K562 (cell line): ENCODE results near the gene MGAT1. TPM values are rescaled to one million over a fixed set of nuclear protein-coding genes. Genes with fewer than 3 reads are reported as not detected.

Experiments used
- ATAC-seq: fragments of 200-7000 bp; cut with Tn5 transposase; 3 replicates; pipeline ENCODE4 v1.9.1; 2020; ENCODE audit warnings: moderate library complexity
- BruUV-seq: library from RNA; stranded (reverse); fragments of 400-500 nt; replicated peaks from 2 replicates; lab custom pipeline; 2021; lab: Mats Ljungman, UMichigan
- CTCF ChIA-PET: fragments of 300-600 bp; formaldehyde crosslinking; extraction: SDS; loops from one replicate; lab custom pipeline; 2021; ENCODE audit warnings: low intra/inter-chr PET ratio; lab: Yijun Ruan, JAX
- POLR2A ChIA-PET: fragments of 300-600, 350-650 bp; sonication (Branson Sonifier 250); formaldehyde crosslinking; extraction: SDS; loops from one replicate; lab custom pipeline; 2021; ENCODE audit warnings: antibody characterized with exemption, inconsistent platforms; lab: Yijun Ruan, JAX
- DNase-seq, 4 experiments: peaks; one replicate each; pipeline versions ENCODE4 v3.0.0 to v3.0.0-alpha.2; 2011 to 2018; ENCODE audit warnings: low spot score in 3 of 4, mixed read lengths in 3 of 4; ENCODE audit errors: extremely low read depth in 1 of 4
- FAIRE-seq: peaks from 2 replicates; lab custom pipeline; 2011; peaks lifted over from hg19 to GRCh38; lab: Jason Lieb, UNC
- H2AFZ ChIP-seq: 2 replicates; pipeline ENCODE4 v1.6.0; 2011; ENCODE audit warnings: low read depth, low read length, control low read depth, inconsistent platforms
- H3K27ac ChIP-seq: fragments of 200-600 bp; 3 replicates; pipeline ENCODE4 v1.8.0; 2011; ENCODE audit warnings: low read depth, mild to moderate bottlenecking, control low read depth, inconsistent platforms, low read length, moderate library complexity, mixed read lengths; ENCODE audit errors: extremely low read depth
- H3K27me3 ChIP-seq, 2 experiments: fragments of 300-600 bp in 1 of 2; 2 replicates in 1 of 2; 3 replicates in 1 of 2; pipeline versions ENCODE4 v1.6.0 to v1.8.0; 2011; ENCODE audit warnings: inconsistent platforms in 2 of 2, low read length in 2 of 2, mild to moderate bottlenecking in 1 of 2, mixed read lengths in 1 of 2, moderate library complexity in 1 of 2; ENCODE audit not compliant: control insufficient read depth in 2 of 2, insufficient read depth in 2 of 2
- H3K36me3 ChIP-seq: fragments of 300-600 bp; 3 replicates; pipeline ENCODE4 v1.8.0; 2011; ENCODE audit warnings: mild to moderate bottlenecking, low read length, inconsistent platforms; ENCODE audit not compliant: control insufficient read depth, insufficient read depth
- H3K4me1 ChIP-seq, 2 experiments: fragments of 200-600 bp in 1 of 2; replicated peaks in 1 of 2; 2 replicates in 1 of 2; 3 replicates in 1 of 2; pipeline versions ENCODE4 v1.5.1 to v1.8.0; 2011; ENCODE audit warnings: inconsistent platforms in 2 of 2, low read length in 2 of 2, mild to moderate bottlenecking in 1 of 2, mixed read lengths in 1 of 2, moderate library complexity in 1 of 2; ENCODE audit not compliant: control insufficient read depth in 2 of 2, insufficient read depth in 2 of 2
- H3K4me2 ChIP-seq: 2 replicates; pipeline ENCODE4 v1.6.1; 2011; ENCODE audit warnings: low read length, control low read depth, inconsistent platforms, mixed read lengths; ENCODE audit not compliant: insufficient read depth
- H3K4me3 ChIP-seq: fragments of 200-600 bp; sonication (generic), shearing (Covaris generic); 2 replicates; pipeline ENCODE4 v1.5.1; 2016; ENCODE audit warnings: control low read depth, inconsistent platforms
- H3K79me2 ChIP-seq: fragments of 200-600 bp; 3 replicates; pipeline ENCODE4 v1.8.0; 2011; ENCODE audit warnings: low read length, inconsistent platforms; ENCODE audit not compliant: control insufficient read depth, insufficient read depth
- H3K9ac ChIP-seq, 2 experiments: 2 replicates each; pipeline versions ENCODE4 v1.6.0 to v1.6.1; 2011; ENCODE audit warnings: low read depth in 2 of 2, low read length in 2 of 2, control low read depth in 1 of 2, inconsistent platforms in 1 of 2, mild to moderate bottlenecking in 1 of 2, mixed read lengths in 1 of 2; ENCODE audit not compliant: insufficient read depth in 1 of 2
- H3K9me1 ChIP-seq: one replicate; pipeline ENCODE4 v1.6.0; 2011; ENCODE audit warnings: inconsistent platforms, mild to moderate bottlenecking, low read length, moderate library complexity; ENCODE audit not compliant: control insufficient read depth, insufficient read depth
- H3K9me3 ChIP-seq: replicated peaks from 2 replicates; pipeline ENCODE4 v1.5.1; 2011; ENCODE audit warnings: low read depth, low read length, inconsistent platforms; ENCODE audit not compliant: control insufficient read depth, insufficient read depth
- H4K20me1 ChIP-seq: replicated peaks from 2 replicates; pipeline ENCODE4 v1.6.1; 2011; ENCODE audit warnings: low read length, inconsistent platforms, mixed read lengths; ENCODE audit not compliant: control insufficient read depth, insufficient read depth
- BCOR ChIP-seq: fragments of 450-650 bp; IDR thresholded peaks from 2 replicates; pipeline ENCODE4 v1.6.1; 2016
- ETV6 ChIP-seq, 3 experiments: fragments of 150-350 bp in 1 of 3; sonication (generic) in 1 of 3; formaldehyde crosslinking in 1 of 3; IDR thresholded peaks; 2 replicates each; pipeline versions ENCODE4 v1.6.1 to v1.8.0; 2014 to 2022; ENCODE audit warnings: borderline replicate concordance in 2 of 3, low read depth in 2 of 3, antibody characterized with exemption in 1 of 3, low read length in 1 of 3, mild to moderate bottlenecking in 1 of 3, missing genetic modification reagents in 1 of 3
- GABPA ChIP-seq: fragments of 200-800 bp; sonication (Bioruptor generic); conservative IDR thresholded peaks from 2 replicates; pipeline ENCODE4 v1.6.1; 2016; ENCODE audit warnings: low read depth, missing genetic modification characterization, missing compliant biosample characterization
- GATAD2B ChIP-seq: fragments of 450-650 bp; IDR thresholded peaks from 2 replicates; pipeline ENCODE4 v1.6.1; 2017; ENCODE audit warnings: mild to moderate bottlenecking, borderline replicate concordance
- GTF3C2 ChIP-seq: IDR thresholded peaks from 3 replicates; pipeline ENCODE4 v1.6.1; 2011; ENCODE audit warnings: borderline replicate concordance, mild to moderate bottlenecking, moderate library complexity; ENCODE audit not compliant: insufficient read length; ENCODE audit errors: extremely low read depth
- KAT2B ChIP-seq: IDR thresholded peaks from one replicate; pipeline ENCODE4 v1.6.1; 2012; ENCODE audit warnings: low read depth, mild to moderate bottlenecking, control low read depth, inconsistent platforms, low read length, moderate library complexity
- PHB2 ChIP-seq: fragments of 450-650 bp; IDR thresholded peaks from 2 replicates; pipeline ENCODE4 v1.6.1; 2017; ENCODE audit warnings: low read depth
- PHF8 ChIP-seq: fragments of 200-600 bp; sonication (generic); IDR thresholded peaks from 2 replicates; pipeline ENCODE4 v1.6.1; 2012; ENCODE audit warnings: mixed run types, mild to moderate bottlenecking, inconsistent platforms, low read length, moderate library complexity, borderline replicate concordance
- PRMT5 ChIP-seq: sonication (generic); formaldehyde crosslinking; IDR thresholded peaks from 2 replicates; pipeline ENCODE4 v1.5.0; 2020; ENCODE audit warnings: missing genetic modification reagents
- SRSF9 ChIP-seq: fragments of 200-400 bp; formaldehyde crosslinking; IDR thresholded peaks from 2 replicates; pipeline ENCODE4 v1.6.1; 2017; ENCODE audit warnings: low read depth, low read length, borderline replicate concordance
- TEAD2 ChIP-seq: fragments of 450-650 bp; IDR thresholded peaks from 2 replicates; pipeline ENCODE4 v1.6.1; 2016; ENCODE audit warnings: missing genetic modification characterization, control low read depth, missing compliant biosample characterization
- ZBTB8A ChIP-seq: fragments of 450-650 bp; IDR thresholded peaks from 2 replicates; pipeline ENCODE4 v1.6.1; 2018; ENCODE audit warnings: mild to moderate bottlenecking, moderate library complexity; ENCODE audit not compliant: partially characterized antibody
- ZKSCAN8 ChIP-seq: fragments of 200-800 bp; sonication (Bioruptor generic); IDR thresholded peaks from 2 replicates; pipeline ENCODE4 v1.6.1; 2016; ENCODE audit warnings: missing genetic modification characterization, missing compliant biosample characterization
- WGBS: fragments of 100-300 bp; shearing (Covaris generic); methylation state at CpG from one replicate; pipeline ENCODE4 v1.1.6; 2016; ENCODE audit warnings: low coverage, mixed read lengths; ENCODE audit not compliant: insufficient coverage; ENCODE audit errors: missing lambda C conversion rate; 5-methylcytosine and 5-hydroxymethylcytosine counted together
- in situ Hi-C: fragments of 300-500 bp; cut with MboI; formaldehyde crosslinking; loops from 4 replicates; pipeline ENCODE4 v1.15.0; 2018; ENCODE audit warnings: inconsistent platforms, mixed read lengths
- intact Hi-C: fragments of 100-400 bp; cut with micrococcal nuclease; formaldehyde crosslinking; loops from 2 replicates; pipeline ENCODE4 v1.14.2; 2022
- polyA plus RNA-seq, 8 experiments: library from polyadenylated mRNA; depleted of rRNA in 4 of 8; stranded (reverse) in 5 of 8; unstranded in 3 of 8; fragments of >200 nt; fragmentation: Nextera tagmentation in 2 of 8; fragmentation: Illumina TruSeq in 1 of 8; extraction: Ambion mirVana in 2 of 8; extraction: Trizol in 1 of 8; gene quantifications; 2 replicates each; pipeline versions ENCODE4 v1.2.1 to v1.2.3, GENCODE V29; 2011 to 2014; ENCODE audit warnings: inconsistent platforms in 1 of 8, missing spikeins in 1 of 8
- total RNA-seq, 7 experiments: library from RNA; depleted of rRNA in 6 of 7; stranded (reverse); fragments of >200 nt in 6 of 7; fragmentation: Illumina TruSeq in 2 of 7; extraction: Trizol in 2 of 7; gene quantifications; 2 replicates each; pipeline versions ENCODE4 v1.2.1 to v1.2.3, GENCODE V29; 2011 to 2021; ENCODE audit warnings: low replicate concordance in 1 of 7
- TF ChIP-seq, protein P1 (sequence below): fragments of 450-650 bp; IDR thresholded peaks from 2 replicates; pipeline ENCODE4 v1.6.1; 2016

MGAT1 gene
- total and polyA plus RNA-seq, 9 of the 15 experiments (the other 6 are each of a cell fraction or from before 2014, with no cell fraction given): 3.9 to 82.7 (median 44.5) TPM

DNA sequence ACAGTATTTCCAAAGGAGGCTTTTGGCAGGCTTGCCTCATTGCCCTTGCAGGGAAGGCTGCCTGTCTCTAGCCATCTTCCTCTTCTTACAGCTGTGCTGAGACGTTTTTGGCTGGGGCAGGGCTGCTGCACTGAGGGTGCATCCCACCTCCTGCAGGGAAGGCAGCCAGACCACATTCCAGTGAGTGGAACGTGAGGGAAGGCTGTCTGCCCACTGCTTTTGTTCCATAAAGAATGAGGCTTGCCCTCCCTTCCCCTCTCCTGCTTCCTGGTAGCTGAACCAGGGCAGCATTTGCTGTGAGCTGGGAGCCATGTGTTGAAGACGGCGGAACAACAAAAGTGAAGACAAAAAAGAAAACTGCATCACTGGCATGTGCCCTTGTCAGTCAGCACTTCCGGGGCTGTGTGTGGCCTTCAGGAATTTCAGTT, 16.8 kb downstream of the MGAT1 start:
- H4K20me1 ChIP-seq: no peaks in the 10 kb centered on the region
- POLR2A ChIA-PET: interaction anchor here (1.2 to 1.9 kb wide), 3 partner anchors 16 to 18 kb away, joined by 3 to 7 read pairs (median 5); no protein-coding TSS in a partner anchor

More for the DNA sequence above, 16.8 kb downstream of the MGAT1 start:
- intact Hi-C loops (loop anchor here (2.0 kb wide), 2 partner anchors 83 to 373 kb away; no protein-coding TSS in a partner anchor), in situ Hi-C loops (no loop called here)
- H3K9ac ChIP-seq: peak overlapping the region in 1 of 2 experiments; percentile 59; a peak in 1 of 4 replicates
- H3K4me1 ChIP-seq: peaks cover 27 to 34% of the 10 kb centered on the region in 2 experiments; a peak in 4 of 5 replicates
- H3K79me2 ChIP-seq: peaks cover under 1% of the 10 kb centered on the region; the same call in 1 of the 3 replicates
- H3K27me3 ChIP-seq: no peaks in the 10 kb centered on the region
- no peak overlapping the region for H3K27ac ChIP-seq
- no peak overlapping the region for H3K4me2 ChIP-seq
- no peaks in the 10 kb centered on the region for H3K9me1 ChIP-seq
- BruUV-seq: no TSS peak
- no peak overlapping the region for H3K4me3 ChIP-seq
- FAIRE-seq (no peak), ATAC-seq (no peak), DNase-seq (no peak)
- H3K36me3 ChIP-seq: peaks cover 18% of the 10 kb centered on the region; the same call in 2 of the 3 replicates
- TF ChIP-seq ZBTB8A (no peak), GATAD2B (no peak), SRSF9 (no peak), ETV6 (IDR thresholded peaks at IDR 0.05; ENCODE audit: borderline replicate concordance in 1 of 2, low read depth in 2 of 2, low read length in 1 of 2) (no peak), ETV6 (CRISPR knock-in tag; IDR thresholded peaks at IDR 0.05; ENCODE audit: borderline replicate concordance) (no peak), GABPA (tag) (no peak), PRMT5 (CRISPR knock-in tag) (no peak), TEAD2 (tag) (no peak), KAT2B (no peak), PHB2 (no peak), ZKSCAN8 (no peak), PHF8 (no peak), BCOR (no peak), GTF3C2 (no peak)
- TF ChIP-seq, protein P1, sequence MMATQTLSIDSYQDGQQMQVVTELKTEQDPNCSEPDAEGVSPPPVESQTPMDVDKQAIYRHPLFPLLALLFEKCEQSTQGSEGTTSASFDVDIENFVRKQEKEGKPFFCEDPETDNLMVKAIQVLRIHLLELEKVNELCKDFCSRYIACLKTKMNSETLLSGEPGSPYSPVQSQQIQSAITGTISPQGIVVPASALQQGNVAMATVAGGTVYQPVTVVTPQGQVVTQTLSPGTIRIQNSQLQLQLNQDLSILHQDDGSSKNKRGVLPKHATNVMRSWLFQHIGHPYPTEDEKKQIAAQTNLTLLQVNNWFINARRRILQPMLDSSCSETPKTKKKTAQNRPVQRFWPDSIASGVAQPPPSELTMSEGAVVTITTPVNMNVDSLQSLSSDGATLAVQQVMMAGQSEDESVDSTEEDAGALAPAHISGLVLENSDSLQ: no peak
- H3K9me3 ChIP-seq: no peaks in the 10 kb centered on the region; the same call in 1 of the 2 replicates
- CTCF ChIA-PET: no interaction called here
- H2AFZ ChIP-seq: no peak overlapping the region
- WGBS: 60% methylated on average over 5 of the region's 5 CpGs
